GM10847 (cell line): Measurements from ENCODE around the gene CPEB1.

ENCODE experiments used
- POLR2A ChIP-seq: IDR thresholded peaks from 2 replicates; pipeline ENCODE4 v1.6.1; 2011; ENCODE audit not compliant: insufficient read length; ENCODE audit errors: extremely low read depth

Gene CPEB1

GRCh38 chr15:82647045-82647834 is at the start of gene CPEB1:
Gene CPEB1 (minus strand): TSS chr15:82647363. CDS start chr15:82628459, 18,904 bp downstream.
- TF ChIP-seq POLR2A, result no peak

GRCh38 chr15:82692171-82692570 is 45.0 kb upstream of the CPEB1 start:
- no peak for TF ChIP-seq POLR2A

GRCh38 chr15:82689147-82689546 is 42.0 kb upstream of the CPEB1 start:
- no peak for TF ChIP-seq POLR2A

- TF ChIP-seq POLR2A, result no peak
These were observed 41.5 kb upstream of the CPEB1 start for GRCh38 chr15:82688691-82689090.

GRCh38 chr15:82681371-82681770 is 34.2 kb upstream of the CPEB1 start:
- no peak for TF ChIP-seq POLR2A

GRCh38 chr15:82680200-82681102 is 33.3 kb upstream of the CPEB1 start:
- TF ChIP-seq POLR2A, result no peak

GRCh38 chr15:82679626-82680199 is 32.5 kb upstream of the CPEB1 start:
- no peak for TF ChIP-seq POLR2A

GRCh38 chr15:82677720-82678323 is 30.7 kb upstream of the CPEB1 start:
- TF ChIP-seq POLR2A, result no peak

GRCh38 chr15:82674873-82675272 is 27.7 kb upstream of the CPEB1 start:
- no peak for TF ChIP-seq POLR2A

- TF ChIP-seq POLR2A, result no peak
These were observed 23.5 kb upstream of the CPEB1 start for GRCh38 chr15:82670699-82671098.

GRCh38 chr15:82666606-82667005 is 19.4 kb upstream of the CPEB1 start:
- no peak for TF ChIP-seq POLR2A

- no peak for TF ChIP-seq POLR2A
These were observed 16.9 kb upstream of the CPEB1 start for GRCh38 chr15:82664021-82664420.

- no peak for TF ChIP-seq POLR2A
These were observed 16.0 kb upstream of the CPEB1 start for GRCh38 chr15:82663186-82663600.

GRCh38 chr15:82662641-82663040 is 15.5 kb upstream of the CPEB1 start:
- TF ChIP-seq POLR2A, result no peak

GRCh38 chr15:82660378-82660777 is 13.2 kb upstream of the CPEB1 start:
- TF ChIP-seq POLR2A, result no peak
